ENCODE measurements around the gene PPME1. TPM values are rescaled to one million over a fixed set of nuclear protein-coding genes. Genes with fewer than 3 reads are reported as not detected.

PPME1 gene
- total RNA-seq, 1 experiment from 2014 or later: 99.4 TPM

DNA sequence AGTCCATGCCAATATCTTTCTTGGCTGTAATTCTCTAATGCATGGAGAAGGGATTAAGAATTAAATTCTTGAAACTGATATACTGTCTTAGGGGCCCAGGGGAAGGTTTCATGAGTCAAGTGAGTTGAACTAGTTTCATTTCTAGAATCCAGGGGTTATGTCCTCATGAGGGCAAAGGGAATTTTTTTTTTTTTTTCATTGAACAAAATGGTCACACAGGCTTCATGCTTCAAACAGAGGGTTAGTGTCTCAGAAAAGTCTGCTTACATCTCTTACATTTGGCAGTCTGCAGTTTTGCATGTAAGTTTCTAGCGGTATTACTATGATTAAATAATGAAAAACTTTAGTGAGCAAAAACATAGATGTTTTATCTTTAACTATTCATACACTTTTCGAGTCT is 32.9 kb downstream of the PPME1 start:
- no peaks in the 10 kb centered on the region for H3K27me3 ChIP-seq (ENCODE audit: control insufficient read depth, insufficient read depth, low read length)
- TF ChIP-seq, protein P1, sequence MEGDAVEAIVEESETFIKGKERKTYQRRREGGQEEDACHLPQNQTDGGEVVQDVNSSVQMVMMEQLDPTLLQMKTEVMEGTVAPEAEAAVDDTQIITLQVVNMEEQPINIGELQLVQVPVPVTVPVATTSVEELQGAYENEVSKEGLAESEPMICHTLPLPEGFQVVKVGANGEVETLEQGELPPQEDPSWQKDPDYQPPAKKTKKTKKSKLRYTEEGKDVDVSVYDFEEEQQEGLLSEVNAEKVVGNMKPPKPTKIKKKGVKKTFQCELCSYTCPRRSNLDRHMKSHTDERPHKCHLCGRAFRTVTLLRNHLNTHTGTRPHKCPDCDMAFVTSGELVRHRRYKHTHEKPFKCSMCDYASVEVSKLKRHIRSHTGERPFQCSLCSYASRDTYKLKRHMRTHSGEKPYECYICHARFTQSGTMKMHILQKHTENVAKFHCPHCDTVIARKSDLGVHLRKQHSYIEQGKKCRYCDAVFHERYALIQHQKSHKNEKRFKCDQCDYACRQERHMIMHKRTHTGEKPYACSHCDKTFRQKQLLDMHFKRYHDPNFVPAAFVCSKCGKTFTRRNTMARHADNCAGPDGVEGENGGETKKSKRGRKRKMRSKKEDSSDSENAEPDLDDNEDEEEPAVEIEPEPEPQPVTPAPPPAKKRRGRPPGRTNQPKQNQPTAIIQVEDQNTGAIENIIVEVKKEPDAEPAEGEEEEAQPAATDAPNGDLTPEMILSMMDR (IDR thresholded peaks at IDR 0.05): no peak
- TF ChIP-seq SIN3A (IDR thresholded peaks at IDR 0.05; ENCODE audit: borderline replicate concordance, insufficient read depth, low read depth, low read length) (no peak), TCF7L2 (IDR thresholded peaks at IDR 0.05; ENCODE audit: low read depth, low read length) (no peak), POLR2AphosphoS5 (IDR thresholded peaks at IDR 0.05; ENCODE audit: low read depth, low read length) (no peak), REST (IDR thresholded peaks at IDR 0.05; ENCODE audit: insufficient read depth in 1 of 2, low read depth in 2 of 2, low read length in 1 of 2) (no peak)
- DNase-seq (ENCODE audit: low read depth, low spot score) (no peak), ATAC-seq (no peak)
- intact Hi-C loops (cut with micrococcal nuclease; ENCODE audit: unreplicated experiment): no loop called here
- ChIA-PET POLR2A (no interaction called here), CTCF (no interaction called here)
- H3K27ac ChIP-seq (ENCODE audit: low read length): no peak overlapping the region
- H3K4me1 ChIP-seq (ENCODE audit: control insufficient read depth, insufficient read depth, low read length): no peaks in the 10 kb centered on the region
- BruUV-seq (replicated peaks): no TSS peak
- H3K36me3 ChIP-seq (ENCODE audit: control insufficient read depth, insufficient read depth, low read length): peaks cover 6% of the 10 kb centered on the region
- no peak overlapping the region for H3K4me3 ChIP-seq (ENCODE audit: low read depth in 2 of 2, low read length in 2 of 2)
- in situ Hi-C loops (cut with HindIII; ENCODE audit: low pct_unique_long_range_greater_than_20kb, low sequenced_read_pairs): no loop called here
- H3K9me3 ChIP-seq (ENCODE audit: control insufficient read depth, insufficient read depth, low read depth, low read length): no peaks in the 10 kb centered on the region

DNA sequence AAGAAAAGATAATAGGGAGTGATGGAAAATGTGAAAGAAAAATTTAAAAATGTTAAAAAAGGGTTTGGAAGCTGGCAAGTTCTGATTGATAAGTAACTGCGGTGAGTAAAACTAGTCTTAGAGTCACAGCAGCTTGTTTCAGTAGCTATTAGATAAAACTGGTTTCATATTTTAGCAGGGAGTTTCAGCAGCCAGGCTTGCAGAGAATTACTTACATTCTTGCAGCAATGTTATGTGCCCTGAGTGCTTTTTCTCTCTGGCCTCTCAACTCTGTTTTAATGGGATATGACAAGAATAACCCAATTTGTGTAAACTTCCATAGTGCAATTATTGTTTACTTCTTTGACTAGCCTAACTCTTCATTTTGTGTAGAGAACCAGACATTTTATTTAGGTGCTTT is 33.6 kb downstream of the PPME1 start:
- no peak overlapping the region for H3K27ac ChIP-seq (ENCODE audit: low read length)
- intact Hi-C loops (cut with micrococcal nuclease; ENCODE audit: unreplicated experiment): no loop called here
- ChIA-PET POLR2A (no interaction called here), CTCF (no interaction called here)
- H3K4me1 ChIP-seq (ENCODE audit: control insufficient read depth, insufficient read depth, low read length): no peaks in the 10 kb centered on the region
- TF ChIP-seq, protein P1 (IDR thresholded peaks at IDR 0.05): no peak
- TF ChIP-seq REST (IDR thresholded peaks at IDR 0.05; ENCODE audit: insufficient read depth in 1 of 2, low read depth in 2 of 2, low read length in 1 of 2) (no peak), SIN3A (IDR thresholded peaks at IDR 0.05; ENCODE audit: borderline replicate concordance, insufficient read depth, low read depth, low read length) (no peak), TCF7L2 (IDR thresholded peaks at IDR 0.05; ENCODE audit: low read depth, low read length) (no peak), POLR2AphosphoS5 (IDR thresholded peaks at IDR 0.05; ENCODE audit: low read depth, low read length) (no peak)
- ATAC-seq: no peak
- DNase-seq (ENCODE audit: low read depth, low spot score): no peak
- no TSS peak for BruUV-seq (replicated peaks)
- in situ Hi-C loops (cut with HindIII; ENCODE audit: low pct_unique_long_range_greater_than_20kb, low sequenced_read_pairs): no loop called here
- no peaks in the 10 kb centered on the region for H3K9me3 ChIP-seq (ENCODE audit: control insufficient read depth, insufficient read depth, low read depth, low read length)
- no peaks in the 10 kb centered on the region for H3K27me3 ChIP-seq (ENCODE audit: control insufficient read depth, insufficient read depth, low read length)
- peaks cover 12% of the 10 kb centered on the region for H3K36me3 ChIP-seq (ENCODE audit: control insufficient read depth, insufficient read depth, low read length)
- H3K4me3 ChIP-seq (ENCODE audit: low read depth in 2 of 2, low read length in 2 of 2): no peak overlapping the region
